ENCODE measurements around the gene PSMC4. TPM values are rescaled to one million over a fixed set of nuclear protein-coding genes. Genes with fewer than 3 reads are reported as not detected.

PSMC4 gene
- total RNA-seq, 1 donor = 85.2 TPM

GRCh38 chr19:39996218-39996810, 25.3 kb downstream of the PSMC4 start:
- DNase-seq (ENCODE audit: low read depth) = peak; percentile 64
- peak overlapping the region; percentile 91 for H3K4me3 ChIP-seq (ENCODE audit: low read depth, low read length)
- TF ChIP-seq CTCF (IDR thresholded peaks at IDR 0.05; ENCODE audit: insufficient read depth, low read length) = no peak

GRCh38 chr19:39996811-39997637, 26.1 kb downstream of the PSMC4 start, which contains the start of gene ZNF546:
TSS of gene ZNF546 (plus strand) at chr19:39997060. CDS start at chr19:39998327, 1,267 bp downstream.
- peak; percentile 91 for DNase-seq (ENCODE audit: low read depth)
- H3K4me3 ChIP-seq (ENCODE audit: low read depth, low read length) = peak within 1 kb of the TSS; percentile 91
- no peak for TF ChIP-seq CTCF (IDR thresholded peaks at IDR 0.05; ENCODE audit: insufficient read depth, low read length)

- peak; percentile 20 for DNase-seq (ENCODE audit: low read depth)
- no peak for TF ChIP-seq CTCF (IDR thresholded peaks at IDR 0.05; ENCODE audit: insufficient read depth, low read length)
Measured at GRCh38 chr19:39997638-39998216, 26.8 kb downstream of the PSMC4 start.

GRCh38 chr19:39998501-39998900, 27.5 kb downstream of the PSMC4 start:
- DNase-seq (ENCODE audit: low read depth) = peak; percentile 42
- TF ChIP-seq CTCF (IDR thresholded peaks at IDR 0.05; ENCODE audit: insufficient read depth, low read length) = no peak
- H3K4me3 ChIP-seq (ENCODE audit: low read depth, low read length) = no peak overlapping the region

More at GRCh38 chr19:39997638-39998216, 26.8 kb downstream of the PSMC4 start:
- peak overlapping the region; percentile 91 for H3K4me3 ChIP-seq (ENCODE audit: low read depth, low read length)

- H3K4me3 ChIP-seq (ENCODE audit: low read depth, low read length) = no peak overlapping the region
- DNase-seq (ENCODE audit: low read depth) = no peak
- TF ChIP-seq CTCF (IDR thresholded peaks at IDR 0.05; ENCODE audit: insufficient read depth, low read length) = no peak
Measured at GRCh38 chr19:40005691-40006272, 34.8 kb downstream of the PSMC4 start.

GRCh38 chr19:40006273-40006691, 35.3 kb downstream of the PSMC4 start:
- peak; percentile 70 for DNase-seq (ENCODE audit: low read depth)
- H3K4me3 ChIP-seq (ENCODE audit: low read depth, low read length) = no peak overlapping the region
- TF ChIP-seq CTCF (IDR thresholded peaks at IDR 0.05; ENCODE audit: insufficient read depth, low read length) = no peak
